Stimulated activated CD4-positive, alpha-beta T cell treated with anti-CD3 and anti-CD28 coated beads, Interleukin-4, amount 100 ng/mL, for 48 hours (primary cell): Measurements from ENCODE around the gene FAM163A.
"Not testable (repeated sequence)": the region's sequence is repeated elsewhere in the genome, so short reads cannot be mapped to it uniquely, and the experiment has no call there.

Experiments
- DNase-seq, 2 donors: peaks; one replicate each; pipeline ENCODE4 v3.0.0-alpha.2; 2020; ENCODE audit warnings: low read depth in 2 of 2

The FAM163A gene

DNA sequence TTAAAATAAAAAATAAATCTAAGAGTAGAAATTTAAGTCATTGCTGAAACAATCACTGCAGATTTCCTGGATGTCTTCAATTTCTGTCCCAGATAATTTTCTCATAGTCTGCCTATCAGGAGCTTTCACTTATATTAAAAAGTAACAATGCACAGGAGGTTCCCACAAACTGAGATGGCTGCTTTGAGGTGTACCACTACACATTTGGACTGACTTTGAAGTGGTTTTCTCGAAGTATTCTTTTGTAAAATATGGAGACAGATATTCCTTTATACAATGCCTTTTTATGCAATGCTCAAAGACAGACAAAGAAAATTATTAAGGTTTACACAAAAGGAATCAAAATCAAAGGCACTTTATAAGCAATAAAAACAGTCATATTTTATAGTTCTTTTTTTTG is 110.0 kb downstream of the FAM163A start:
- no peak for DNase-seq

DNA sequence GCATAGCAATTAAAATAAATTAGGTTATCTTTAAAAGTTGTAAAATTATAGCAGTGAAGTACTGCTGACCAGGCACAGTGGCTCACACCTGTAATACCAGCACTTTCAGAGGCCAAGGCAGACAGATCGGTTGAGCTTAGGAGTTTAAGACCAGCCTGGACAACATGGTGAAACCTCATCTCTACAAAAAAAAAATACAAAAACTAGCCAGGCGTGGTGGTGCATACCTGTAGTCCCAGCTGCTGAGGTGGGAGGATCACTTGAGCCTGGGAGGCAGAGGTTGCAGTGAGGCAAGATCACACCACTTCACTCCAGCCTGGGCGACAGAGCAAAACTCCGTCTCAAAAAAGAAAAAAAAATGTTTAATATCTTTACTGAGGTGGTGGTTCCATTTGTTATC is 112.7 kb downstream of the FAM163A start:
- DNase-seq, result not testable (repeated sequence)

DNA sequence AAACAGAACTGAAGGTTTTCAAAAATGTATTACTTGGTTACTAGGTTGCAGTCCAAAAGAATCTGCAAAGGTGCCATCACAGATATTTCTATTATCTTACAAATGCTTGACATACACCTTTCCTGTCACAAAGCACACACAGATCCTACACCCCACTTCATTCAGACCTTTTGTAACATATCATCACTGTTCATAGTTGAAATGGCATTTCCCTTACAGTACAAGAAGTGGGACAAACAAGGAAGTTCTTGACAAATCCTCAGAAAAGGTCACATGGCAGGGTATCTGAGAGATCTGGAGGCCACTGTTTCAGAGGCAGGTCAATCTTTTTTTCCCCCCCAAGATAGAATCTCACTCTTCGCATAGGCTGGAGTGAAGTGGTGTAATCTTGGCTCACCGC is 113.2 kb downstream of the FAM163A start:
- no peak for DNase-seq

DNA sequence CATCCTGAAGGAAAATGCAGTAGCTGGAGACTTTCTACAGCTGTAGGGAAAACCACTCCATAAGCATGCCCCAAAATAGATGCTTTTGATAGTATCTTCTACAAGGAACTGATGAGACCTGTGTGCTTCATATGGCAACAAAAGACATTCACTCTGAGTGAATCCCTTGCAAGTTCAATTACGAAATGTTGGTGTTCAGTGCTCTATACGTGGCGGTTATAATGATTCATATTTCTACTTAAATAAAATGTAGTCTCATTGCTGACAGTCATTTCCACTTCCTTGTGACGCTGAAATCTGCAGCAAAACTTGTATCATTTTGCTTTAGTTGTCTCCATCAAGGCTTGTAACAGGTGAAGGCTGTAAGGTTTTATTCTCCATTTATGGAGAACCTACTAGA is 113.9 kb downstream of the FAM163A start:
- no peak for DNase-seq

DNA sequence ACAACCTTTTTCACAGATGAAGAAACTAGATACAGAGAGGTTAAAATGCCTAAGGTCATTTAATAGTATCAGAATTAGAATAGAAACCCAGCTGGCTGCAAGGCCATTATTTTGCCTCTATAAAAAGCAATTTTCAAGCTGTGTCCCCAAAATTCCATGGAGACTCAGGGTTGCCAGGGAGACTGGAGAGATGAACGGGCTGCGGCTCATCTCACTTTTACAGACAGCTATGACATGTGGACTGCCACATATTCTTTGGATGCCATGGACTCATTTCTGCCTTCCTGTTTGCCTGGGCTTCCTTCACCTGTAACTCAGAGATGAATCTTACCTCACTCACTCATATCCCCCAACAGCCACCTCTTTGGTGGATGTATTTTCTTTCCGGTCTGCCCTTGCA is 117.6 kb downstream of the FAM163A start:
- no peak for DNase-seq

DNA sequence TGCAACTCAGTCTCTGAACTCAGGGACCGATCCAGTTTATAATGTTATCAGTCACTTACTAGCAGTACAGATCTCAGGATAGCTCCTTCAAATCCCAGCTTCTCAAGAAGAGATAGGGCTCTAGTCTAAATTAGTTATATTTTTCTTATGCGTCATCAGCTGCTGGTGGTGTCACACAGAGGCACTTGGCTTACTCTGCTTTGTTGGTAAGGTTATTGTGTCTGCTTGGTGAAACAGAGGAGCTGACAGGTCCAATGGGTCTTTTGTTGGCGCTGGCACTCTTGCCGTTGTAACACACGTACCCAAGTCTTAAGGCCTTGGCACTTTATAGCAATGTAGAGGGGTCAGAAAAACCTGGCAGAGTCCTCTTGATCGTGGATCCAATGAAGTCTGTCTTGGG is 122.3 kb downstream of the FAM163A start:
- no peak for DNase-seq
